PFSK-1 (cell line): ENCODE data around the gene MGARP.

Experiments
- FOXP2 ChIP-seq: optimal IDR thresholded peaks from 2 replicates; pipeline ENCODE3; 2011; ENCODE audit warnings: borderline replicate concordance, control low read depth, inconsistent platforms; ENCODE audit not compliant: insufficient read depth; ENCODE audit errors: extremely low read length, extremely low read depth
- POLR2AphosphoS5 ChIP-seq: IDR thresholded peaks from 2 replicates; pipeline ENCODE4 v1.6.1; 2012; ENCODE audit warnings: low read depth, mild to moderate bottlenecking, control low read depth, low read length, moderate library complexity
- SIN3A ChIP-seq: IDR thresholded peaks from 2 replicates; pipeline ENCODE4 v1.6.1; 2012; ENCODE audit warnings: mild to moderate bottlenecking, low read length, moderate library complexity, borderline replicate concordance; ENCODE audit not compliant: insufficient read depth
- TAF1 ChIP-seq: IDR thresholded peaks from 2 replicates; pipeline ENCODE4 v1.6.1; 2012; ENCODE audit warnings: low read length, control low read depth, borderline replicate concordance; ENCODE audit not compliant: insufficient read depth
- TF ChIP-seq, protein P1 (sequence below), 2 experiments: IDR thresholded peaks; 2 replicates each; pipeline versions ENCODE4 v1.6.1 to v1.8.0; 2011 to 2012; ENCODE audit warnings: low read depth in 2 of 2, low read length in 2 of 2, control low read depth in 1 of 2, inconsistent platforms in 1 of 2, mild to moderate bottlenecking in 1 of 2, moderate library complexity in 1 of 2; ENCODE audit not compliant: insufficient read depth in 1 of 2

MGARP gene

DNA sequence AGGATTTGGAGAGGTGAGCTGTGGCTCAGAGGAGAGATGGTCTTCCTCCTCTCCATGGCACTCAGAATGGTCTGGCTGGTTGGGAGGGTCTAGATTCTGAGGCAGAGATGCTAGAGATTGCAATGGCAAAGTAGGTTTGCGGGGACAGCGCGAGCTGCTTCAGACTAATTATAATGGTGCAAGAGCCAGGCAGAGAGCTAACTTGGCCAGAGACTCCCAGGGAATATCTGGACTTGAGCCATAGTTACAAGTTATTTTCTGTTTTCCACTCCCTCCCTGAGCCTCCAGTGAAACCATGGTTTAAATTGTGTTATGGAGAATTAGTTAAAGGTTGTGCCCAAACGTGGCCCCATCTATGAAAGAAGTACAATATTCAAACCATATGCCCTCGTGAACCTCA is 58.3 kb downstream of the MGARP start:
- TF ChIP-seq, protein P1, sequence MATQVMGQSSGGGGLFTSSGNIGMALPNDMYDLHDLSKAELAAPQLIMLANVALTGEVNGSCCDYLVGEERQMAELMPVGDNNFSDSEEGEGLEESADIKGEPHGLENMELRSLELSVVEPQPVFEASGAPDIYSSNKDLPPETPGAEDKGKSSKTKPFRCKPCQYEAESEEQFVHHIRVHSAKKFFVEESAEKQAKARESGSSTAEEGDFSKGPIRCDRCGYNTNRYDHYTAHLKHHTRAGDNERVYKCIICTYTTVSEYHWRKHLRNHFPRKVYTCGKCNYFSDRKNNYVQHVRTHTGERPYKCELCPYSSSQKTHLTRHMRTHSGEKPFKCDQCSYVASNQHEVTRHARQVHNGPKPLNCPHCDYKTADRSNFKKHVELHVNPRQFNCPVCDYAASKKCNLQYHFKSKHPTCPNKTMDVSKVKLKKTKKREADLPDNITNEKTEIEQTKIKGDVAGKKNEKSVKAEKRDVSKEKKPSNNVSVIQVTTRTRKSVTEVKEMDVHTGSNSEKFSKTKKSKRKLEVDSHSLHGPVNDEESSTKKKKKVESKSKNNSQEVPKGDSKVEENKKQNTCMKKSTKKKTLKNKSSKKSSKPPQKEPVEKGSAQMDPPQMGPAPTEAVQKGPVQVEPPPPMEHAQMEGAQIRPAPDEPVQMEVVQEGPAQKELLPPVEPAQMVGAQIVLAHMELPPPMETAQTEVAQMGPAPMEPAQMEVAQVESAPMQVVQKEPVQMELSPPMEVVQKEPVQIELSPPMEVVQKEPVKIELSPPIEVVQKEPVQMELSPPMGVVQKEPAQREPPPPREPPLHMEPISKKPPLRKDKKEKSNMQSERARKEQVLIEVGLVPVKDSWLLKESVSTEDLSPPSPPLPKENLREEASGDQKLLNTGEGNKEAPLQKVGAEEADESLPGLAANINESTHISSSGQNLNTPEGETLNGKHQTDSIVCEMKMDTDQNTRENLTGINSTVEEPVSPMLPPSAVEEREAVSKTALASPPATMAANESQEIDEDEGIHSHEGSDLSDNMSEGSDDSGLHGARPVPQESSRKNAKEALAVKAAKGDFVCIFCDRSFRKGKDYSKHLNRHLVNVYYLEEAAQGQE (IDR thresholded peaks at IDR 0.05; ENCODE audit: insufficient read depth in 1 of 2, low read depth in 2 of 2, low read length in 2 of 2): no peak
- TF ChIP-seq FOXP2: no peak
- TF ChIP-seq TAF1: no peak
- TF ChIP-seq SIN3A: no peak
- no peak for TF ChIP-seq POLR2AphosphoS5

DNA sequence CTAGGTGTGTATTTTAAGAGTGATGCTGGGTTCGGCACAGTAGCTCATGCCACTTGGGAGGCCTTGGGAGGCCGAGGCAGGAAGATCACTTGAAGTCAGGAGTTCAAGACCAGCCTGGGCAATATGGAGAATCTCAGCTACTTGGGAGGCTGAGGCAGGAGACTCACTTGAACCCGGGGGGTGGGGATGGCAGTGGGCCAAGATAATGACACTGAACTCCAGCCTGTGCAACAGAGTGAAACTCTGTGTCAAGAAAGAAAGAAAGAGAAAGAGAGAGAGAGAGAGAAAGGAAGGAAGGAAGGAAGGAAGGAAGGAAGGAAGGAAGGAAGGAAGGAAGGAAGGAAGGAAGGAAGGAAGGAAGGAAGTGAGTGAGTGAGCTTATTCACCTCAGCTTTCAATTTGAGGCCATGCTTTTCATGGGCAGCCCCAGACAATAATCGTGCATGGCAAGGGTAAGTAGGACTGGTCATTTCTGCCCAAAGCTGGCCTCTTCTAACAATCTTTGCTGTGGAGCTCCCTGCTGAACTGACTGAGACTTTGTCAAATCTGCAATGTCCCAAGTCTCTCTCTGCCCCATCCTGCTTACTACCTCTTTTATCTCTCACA is 60.5 kb downstream of the MGARP start:
- no peak for TF ChIP-seq FOXP2
- TF ChIP-seq, protein P1 (IDR thresholded peaks at IDR 0.05; ENCODE audit: insufficient read depth in 1 of 2, low read depth in 2 of 2, low read length in 2 of 2): no peak
- TF ChIP-seq SIN3A: no peak
- no peak for TF ChIP-seq POLR2AphosphoS5
- no peak for TF ChIP-seq TAF1
